Astrocyte (in vitro differentiated cells and primary cell): ENCODE results near the gene CLK4. TPM values are rescaled to one million over a fixed set of nuclear protein-coding genes. Genes with fewer than 3 reads are reported as not detected.

Source experiments
- DNase-seq: peaks from one replicate; pipeline ENCODE4 v3.0.0-alpha.2; 2010; ENCODE audit warnings: low read depth
- FAIRE-seq: peaks from 2 replicates; lab custom pipeline; 2011; peaks lifted over from hg19 to GRCh38; lab: Jason Lieb, UNC
- H2AFZ ChIP-seq: 2 replicates; pipeline ENCODE4 v1.6.0; 2012; ENCODE audit warnings: low read depth, low read length, inconsistent platforms
- H3K27ac ChIP-seq: 2 replicates; pipeline ENCODE4 v1.5.1; 2011; ENCODE audit warnings: low read depth, low read length, inconsistent platforms
- H3K27me3 ChIP-seq: 2 replicates; pipeline ENCODE4 v1.6.0; 2011; ENCODE audit warnings: low read length, inconsistent platforms; ENCODE audit not compliant: insufficient read depth
- H3K36me3 ChIP-seq: 2 replicates; pipeline ENCODE4 v1.5.1; 2011; ENCODE audit warnings: low read length, inconsistent platforms; ENCODE audit not compliant: insufficient read depth
- H3K4me1 ChIP-seq: 2 replicates; pipeline ENCODE4 v1.5.1; 2011; ENCODE audit warnings: low read length, inconsistent platforms; ENCODE audit not compliant: insufficient read depth
- H3K4me2 ChIP-seq: 2 replicates; pipeline ENCODE4 v1.6.0; 2012; ENCODE audit warnings: low read length, inconsistent platforms
- H3K4me3 ChIP-seq: 2 replicates; pipeline ENCODE4 v1.5.1; 2011; ENCODE audit warnings: low read depth, mild to moderate bottlenecking, low read length, inconsistent platforms; ENCODE audit not compliant: insufficient read depth
- H3K79me2 ChIP-seq: 2 replicates; pipeline ENCODE4 v1.6.0; 2012; ENCODE audit warnings: mild to moderate bottlenecking, low read length, inconsistent platforms; ENCODE audit not compliant: insufficient read depth
- H3K9ac ChIP-seq: 2 replicates; pipeline ENCODE4 v1.6.0; 2012; ENCODE audit warnings: mild to moderate bottlenecking, low read length, inconsistent platforms
- H3K9me3 ChIP-seq: 2 replicates; pipeline ENCODE4 v1.5.1; 2012; ENCODE audit warnings: low read depth, mild to moderate bottlenecking, low read length, inconsistent platforms; ENCODE audit not compliant: insufficient read depth
- H4K20me1 ChIP-seq: 2 replicates; pipeline ENCODE4 v1.6.0; 2012; ENCODE audit warnings: low read length, inconsistent platforms; ENCODE audit not compliant: insufficient read depth
- H3K27ac Mint-ChIP-seq: one replicate; pipeline ENCODE4 v1.8.0; 2021; ENCODE audit warnings: mild to moderate bottlenecking, mixed read lengths; ENCODE audit not compliant: unreplicated experiment
- H3K27me3 Mint-ChIP-seq: one replicate; pipeline ENCODE4 v1.8.0; 2021; ENCODE audit warnings: low read depth, mixed read lengths; ENCODE audit not compliant: unreplicated experiment
- H3K36me3 Mint-ChIP-seq: one replicate; pipeline ENCODE4 v1.8.0; 2021; ENCODE audit warnings: low read depth, mixed read lengths; ENCODE audit not compliant: unreplicated experiment
- H3K4me1 Mint-ChIP-seq: one replicate; pipeline ENCODE4 v1.8.0; 2021; ENCODE audit warnings: low read depth, mixed read lengths; ENCODE audit not compliant: unreplicated experiment
- H3K4me3 Mint-ChIP-seq: one replicate; pipeline ENCODE4 v1.8.0; 2021; ENCODE audit warnings: mild to moderate bottlenecking, moderate library complexity, mixed read lengths; ENCODE audit not compliant: unreplicated experiment
- H3K9me3 Mint-ChIP-seq: one replicate; pipeline ENCODE4 v1.8.0; 2021; ENCODE audit warnings: mild to moderate bottlenecking, mixed read lengths; ENCODE audit not compliant: unreplicated experiment
- EZH2 ChIP-seq: IDR thresholded peaks from 2 replicates; pipeline ENCODE4 v1.6.1; 2012; ENCODE audit warnings: mild to moderate bottlenecking, low read length, inconsistent platforms; ENCODE audit not compliant: insufficient read depth
- total RNA-seq: library from RNA; stranded (reverse); gene quantifications from 2 replicates; pipeline ENCODE4 v1.2.1, GENCODE V29; 2021
- TF ChIP-seq, protein P1 (sequence below): IDR thresholded peaks from 2 replicates; pipeline ENCODE4 v1.5.1; 2011; ENCODE audit warnings: low read depth, mild to moderate bottlenecking, inconsistent platforms, low read length, moderate library complexity; ENCODE audit not compliant: insufficient read depth

The CLK4 gene
- total RNA-seq, 1 donor from 2014 or later: 16.5 TPM

DNA sequence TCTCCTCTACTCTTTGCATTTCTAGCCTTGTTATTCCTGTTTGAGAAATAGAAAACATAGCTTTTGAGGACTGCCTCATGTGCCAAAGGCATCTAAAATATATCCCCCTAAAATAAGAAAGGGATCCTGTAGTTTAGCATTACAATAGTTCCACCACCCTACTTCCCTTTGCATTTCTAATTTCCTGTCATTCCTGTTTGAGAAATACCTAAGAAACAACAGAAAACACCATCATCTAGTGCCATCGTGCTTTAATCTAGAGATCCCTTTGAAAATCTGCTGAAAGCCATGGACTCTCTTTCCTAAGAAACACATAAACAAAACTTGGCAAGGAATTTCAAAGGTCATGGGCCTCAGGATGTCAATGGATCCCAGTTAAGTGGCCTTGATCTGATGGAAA, 7.5 kb downstream of the CLK4 start:
- FAIRE-seq: no peak
- H3K36me3 Mint-ChIP-seq: peaks cover 21% of the 10 kb centered on the region
- Histone ChIP-seq H3K27me3 (no peaks in the 10 kb centered on the region), H4K20me1 (peaks cover 38% of the 10 kb centered on the region), H3K36me3 (peaks cover 55% of the 10 kb centered on the region), H3K4me1 (peaks cover 4% of the 10 kb centered on the region), H3K79me2 (peaks cover 61% of the 10 kb centered on the region), H2AFZ (no peak overlapping the region), H3K9me3 (no peaks in the 10 kb centered on the region), H3K4me2 (no peak overlapping the region), H3K9ac (no peak overlapping the region), H3K4me3 (no peak overlapping the region), H3K27ac (no peak overlapping the region)
- H3K4me1 Mint-ChIP-seq: peaks cover 3% of the 10 kb centered on the region
- TF ChIP-seq, protein P1, sequence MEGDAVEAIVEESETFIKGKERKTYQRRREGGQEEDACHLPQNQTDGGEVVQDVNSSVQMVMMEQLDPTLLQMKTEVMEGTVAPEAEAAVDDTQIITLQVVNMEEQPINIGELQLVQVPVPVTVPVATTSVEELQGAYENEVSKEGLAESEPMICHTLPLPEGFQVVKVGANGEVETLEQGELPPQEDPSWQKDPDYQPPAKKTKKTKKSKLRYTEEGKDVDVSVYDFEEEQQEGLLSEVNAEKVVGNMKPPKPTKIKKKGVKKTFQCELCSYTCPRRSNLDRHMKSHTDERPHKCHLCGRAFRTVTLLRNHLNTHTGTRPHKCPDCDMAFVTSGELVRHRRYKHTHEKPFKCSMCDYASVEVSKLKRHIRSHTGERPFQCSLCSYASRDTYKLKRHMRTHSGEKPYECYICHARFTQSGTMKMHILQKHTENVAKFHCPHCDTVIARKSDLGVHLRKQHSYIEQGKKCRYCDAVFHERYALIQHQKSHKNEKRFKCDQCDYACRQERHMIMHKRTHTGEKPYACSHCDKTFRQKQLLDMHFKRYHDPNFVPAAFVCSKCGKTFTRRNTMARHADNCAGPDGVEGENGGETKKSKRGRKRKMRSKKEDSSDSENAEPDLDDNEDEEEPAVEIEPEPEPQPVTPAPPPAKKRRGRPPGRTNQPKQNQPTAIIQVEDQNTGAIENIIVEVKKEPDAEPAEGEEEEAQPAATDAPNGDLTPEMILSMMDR: no peak
- TF ChIP-seq EZH2: no peak
- DNase-seq: no peak
- no peaks in the 10 kb centered on the region for H3K9me3 Mint-ChIP-seq
- no peak overlapping the region for H3K4me3 Mint-ChIP-seq
- no peak overlapping the region for H3K27ac Mint-ChIP-seq
- H3K27me3 Mint-ChIP-seq: no peaks in the 10 kb centered on the region

DNA sequence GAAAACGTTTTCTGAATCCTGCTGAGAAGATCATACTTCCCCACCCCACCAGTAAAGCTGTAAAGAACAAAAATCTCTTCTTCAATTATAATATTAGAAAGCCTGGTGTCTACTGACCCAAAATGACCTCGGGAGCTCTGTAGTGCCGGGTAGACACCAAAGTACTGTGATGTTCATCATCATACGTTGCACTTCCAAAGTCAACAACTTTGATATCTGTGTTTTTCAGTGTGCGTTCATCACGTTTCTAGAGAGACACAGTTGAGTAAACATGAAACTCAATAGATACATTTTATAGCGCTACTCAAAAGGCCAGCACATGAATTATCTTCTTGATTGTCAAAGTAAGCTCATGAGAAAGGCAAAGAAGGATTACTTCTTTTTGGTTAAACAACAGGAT, 14.6 kb downstream of the CLK4 start:
- Histone ChIP-seq H3K9ac (no peak overlapping the region), H3K9me3 (no peaks in the 10 kb centered on the region), H3K27me3 (no peaks in the 10 kb centered on the region), H3K36me3 (peaks cover 67% of the 10 kb centered on the region), H3K27ac (no peak overlapping the region), H3K79me2 (peaks cover 24% of the 10 kb centered on the region), H2AFZ (no peak overlapping the region), H3K4me3 (no peak overlapping the region), H3K4me1 (no peaks in the 10 kb centered on the region), H3K4me2 (no peak overlapping the region), H4K20me1 (peaks cover 24% of the 10 kb centered on the region)
- DNase-seq (no peak), FAIRE-seq (no peak)
- H3K4me3 Mint-ChIP-seq: no peak overlapping the region
- no peak overlapping the region for H3K27ac Mint-ChIP-seq
- TF ChIP-seq EZH2: no peak
- TF ChIP-seq, protein P1: no peak
- H3K9me3 Mint-ChIP-seq: peaks cover 2% of the 10 kb centered on the region
- peaks cover 36% of the 10 kb centered on the region for H3K36me3 Mint-ChIP-seq
- no peaks in the 10 kb centered on the region for H3K27me3 Mint-ChIP-seq
- H3K4me1 Mint-ChIP-seq: no peaks in the 10 kb centered on the region

DNA sequence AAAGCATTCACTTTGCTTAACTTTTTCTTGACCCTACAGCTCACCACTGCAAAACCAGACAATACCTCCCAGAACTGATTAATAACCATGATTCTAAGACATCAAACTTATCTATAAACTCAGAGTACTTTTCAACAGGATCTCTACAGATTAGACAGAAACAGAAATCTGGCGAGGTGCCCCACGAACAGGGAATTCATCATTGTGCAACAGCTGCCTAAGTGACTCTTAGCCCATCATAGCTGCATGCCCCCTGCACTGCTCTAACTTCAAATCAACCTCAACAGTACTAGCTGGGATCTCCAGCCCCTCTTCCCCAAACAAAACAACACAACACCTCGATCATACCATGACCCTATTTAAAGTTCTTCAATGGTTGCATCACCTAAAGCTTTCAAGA, 20.6 kb downstream of the CLK4 start:
- Histone ChIP-seq H3K27ac (no peak overlapping the region), H3K79me2 (peaks cover 15% of the 10 kb centered on the region), H3K4me2 (no peak overlapping the region), H3K9ac (no peak overlapping the region), H3K4me1 (no peaks in the 10 kb centered on the region), H3K36me3 (peaks cover 58% of the 10 kb centered on the region), H4K20me1 (peaks cover 30% of the 10 kb centered on the region), H2AFZ (no peak overlapping the region), H3K4me3 (no peak overlapping the region), H3K27me3 (no peaks in the 10 kb centered on the region), H3K9me3 (no peaks in the 10 kb centered on the region)
- H3K36me3 Mint-ChIP-seq: peaks cover 40% of the 10 kb centered on the region
- H3K4me3 Mint-ChIP-seq: no peak overlapping the region
- no peaks in the 10 kb centered on the region for H3K4me1 Mint-ChIP-seq
- TF ChIP-seq EZH2: no peak
- TF ChIP-seq, protein P1: no peak
- FAIRE-seq (no peak), DNase-seq (no peak)
- no peaks in the 10 kb centered on the region for H3K27me3 Mint-ChIP-seq
- no peak overlapping the region for H3K27ac Mint-ChIP-seq
- peaks cover 4% of the 10 kb centered on the region for H3K9me3 Mint-ChIP-seq
